Thymus (tissue), 11 donors: ENCODE data around the gene RPS6KB2. TPM values are rescaled to one million over a fixed set of nuclear protein-coding genes. Genes with fewer than 3 reads are reported as not detected.

ENCODE experiments used
- DNase-seq, 9 donors: peaks; one replicate each; pipeline ENCODE4 v3.0.0-alpha.2; 2013; ENCODE audit warnings: low spot score in 9 of 9, low read depth in 6 of 9, missing footprints in 1 of 9
- H3K27ac ChIP-seq, 2 donors: one replicate each; pipeline ENCODE4 v1.5.1; 2013; ENCODE audit warnings: control low read depth in 1 of 2, low read depth in 1 of 2, low read length in 1 of 2, mild to moderate bottlenecking in 1 of 2, moderate library complexity in 1 of 2
- H3K27me3 ChIP-seq, 2 donors: one replicate each; pipeline ENCODE4 v1.5.1; 2013; ENCODE audit warnings: low read length in 1 of 2; ENCODE audit not compliant: control insufficient read depth in 2 of 2, insufficient read depth in 1 of 2
- H3K36me3 ChIP-seq, 2 donors: one replicate each; pipeline ENCODE4 v1.5.1; 2013; ENCODE audit warnings: low read length in 1 of 2, mild to moderate bottlenecking in 1 of 2, moderate library complexity in 1 of 2; ENCODE audit not compliant: control insufficient read depth in 2 of 2, insufficient read depth in 2 of 2
- H3K4me1 ChIP-seq, 2 donors: one replicate each; pipeline ENCODE4 v1.5.1; 2013; ENCODE audit warnings: low read length in 2 of 2; ENCODE audit not compliant: control insufficient read depth in 2 of 2, insufficient read depth in 2 of 2
- H3K4me3 ChIP-seq, 2 donors: one replicate each; pipeline ENCODE4 v1.5.1; 2013; ENCODE audit warnings: low read length in 2 of 2, control low read depth in 1 of 2, mild to moderate bottlenecking in 1 of 2
- H3K9me3 ChIP-seq, 2 donors: one replicate each; pipeline ENCODE4 v1.5.1; 2013; ENCODE audit warnings: low read length in 1 of 2, mild to moderate bottlenecking in 1 of 2; ENCODE audit not compliant: control insufficient read depth in 2 of 2, insufficient read depth in 1 of 2
- WGBS: extraction: QIAGEN DNeasy Blood & Tissue Kit; methylation state at CpG from one replicate; pipeline ENCODE4 v1.1.7; 2013; 5-methylcytosine and 5-hydroxymethylcytosine counted together
- polyA plus RNA-seq: library from polyadenylated mRNA; stranded (reverse); fragments of 200-250 nt; gene quantifications from one replicate; pipeline ENCODE4 v1.2.3, GENCODE V29; 2013
- total RNA-seq: library from RNA; stranded (reverse); fragments of 120-200 nt; gene quantifications from one replicate; pipeline ENCODE4 v1.2.4, GENCODE V29; 2013
- donor health status: healthy.

The RPS6KB2 gene
- total and polyA plus RNA-seq, 2 donors: 50.1 to 76.8 TPM

DNA sequence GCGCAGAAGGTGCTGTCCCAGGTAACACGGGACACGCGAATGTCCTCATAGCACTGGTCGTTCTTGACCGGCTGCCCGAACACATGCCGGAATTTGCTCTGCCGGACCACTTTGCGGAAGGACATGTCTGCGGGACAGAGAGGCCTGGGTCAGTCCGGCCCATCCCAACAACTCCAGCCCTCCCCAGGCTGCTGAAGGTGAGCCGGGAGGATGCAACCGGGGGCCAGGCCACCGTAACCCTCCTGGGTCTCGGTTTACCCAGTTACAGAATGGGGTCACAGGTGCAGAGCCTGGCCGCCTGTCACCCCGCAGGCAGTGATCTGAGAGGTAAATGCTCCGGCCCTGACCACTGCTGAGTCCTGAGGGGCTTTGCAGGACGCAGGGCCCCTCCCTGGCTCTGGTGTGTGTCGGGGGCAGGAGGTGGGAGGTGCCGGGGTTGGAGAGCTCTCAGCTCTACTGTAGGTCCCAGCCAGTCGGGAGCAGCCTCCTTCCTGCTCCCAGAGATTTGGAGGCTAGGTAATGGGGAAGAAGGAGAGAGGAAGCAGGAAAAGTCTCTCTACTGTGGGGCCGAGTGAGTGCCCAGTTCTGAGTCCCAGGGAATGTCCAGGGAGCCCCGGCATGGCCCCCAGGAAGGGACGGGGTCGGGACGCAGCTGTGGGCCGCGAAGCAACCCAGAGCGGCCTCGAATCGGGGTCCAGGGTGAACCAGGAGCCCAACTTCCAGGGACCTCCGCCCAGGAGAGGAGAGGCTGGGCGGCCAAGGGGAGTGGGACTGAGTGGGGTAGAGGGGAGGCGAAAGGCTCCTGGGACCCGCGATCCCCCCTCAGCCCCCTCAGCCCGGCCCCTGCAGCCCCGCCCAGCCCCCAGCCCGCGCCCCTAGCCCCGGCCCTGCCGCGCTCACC lies 14.5 kb downstream of the RPS6KB2 start:
- DNase-seq: peak in 1 of 9 donors; percentile 37
- Histone ChIP-seq H3K4me1 (peaks cover 58 to 76% of the 10 kb centered on the region in 2 donors), H3K27ac (peak overlapping the region; percentile 79 to 94), H3K4me3 (peak overlapping the region; percentile 33 to 52), H3K36me3 (peaks cover 8 to 17% of the 10 kb centered on the region in 2 donors), H3K27me3 (no peaks in the 10 kb centered on the region), H3K9me3 (peaks cover 0 to 11% of the 10 kb centered on the region in 2 donors)
- WGBS: 68% methylated on average over 45 of the region's 45 CpGs

DNA sequence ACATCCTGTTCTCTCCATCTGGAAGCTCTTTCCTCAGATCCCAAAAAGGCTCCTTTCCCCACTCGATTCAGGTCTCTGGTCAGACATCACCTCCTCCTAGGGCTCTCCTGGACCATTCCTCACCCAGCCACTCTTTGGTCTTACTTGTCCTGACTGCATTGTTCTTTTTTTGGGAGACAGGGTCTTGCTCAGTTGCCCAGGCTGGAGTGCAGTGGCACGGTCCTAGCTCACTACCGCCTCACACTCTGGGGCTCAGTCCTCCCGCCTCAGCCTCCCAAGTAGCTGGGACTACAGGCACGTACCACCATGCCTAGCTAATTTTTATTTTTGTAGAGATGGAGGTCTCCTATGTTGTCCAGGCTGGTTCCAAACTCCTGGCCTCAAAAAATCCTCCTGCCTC lies 17.2 kb downstream of the RPS6KB2 start:
- H3K27ac ChIP-seq: no peak overlapping the region
- peaks cover 4 to 8% of the 10 kb centered on the region in 2 donors for H3K36me3 ChIP-seq
- peaks cover 0 to 8% of the 10 kb centered on the region in 2 donors for H3K9me3 ChIP-seq
- no peak for DNase-seq
- no peak overlapping the region for H3K4me3 ChIP-seq
- H3K27me3 ChIP-seq: no peaks in the 10 kb centered on the region
- WGBS: 88% methylated on average over 5 of the region's 5 CpGs
- peaks cover 36 to 65% of the 10 kb centered on the region in 2 donors for H3K4me1 ChIP-seq

DNA sequence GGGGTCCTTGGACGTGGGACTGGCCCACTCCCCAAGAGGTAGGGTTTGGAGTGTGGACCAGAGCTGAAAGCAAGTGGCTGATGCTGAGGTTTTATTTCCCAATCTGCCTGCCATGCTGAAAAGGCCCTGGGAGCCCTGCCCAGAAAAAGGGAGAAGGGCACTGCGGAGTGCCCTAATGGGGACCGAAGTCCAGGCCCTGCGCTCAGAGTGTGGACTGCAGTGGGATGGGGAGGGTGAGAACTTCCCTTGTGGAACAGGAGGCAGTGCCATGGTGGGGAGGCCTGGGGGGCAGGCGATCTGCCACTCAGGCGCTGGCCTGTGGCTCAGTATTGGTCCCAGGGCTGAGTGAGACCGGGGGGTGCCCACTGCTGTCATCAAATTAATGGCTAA lies 19.9 kb downstream of the RPS6KB2 start:
- no peak for DNase-seq
- H3K4me3 ChIP-seq: no peak overlapping the region
- H3K27me3 ChIP-seq: no peaks in the 10 kb centered on the region
- no peak overlapping the region for H3K27ac ChIP-seq
- 99% methylated on average over 7 of the region's 7 CpGs for WGBS
- H3K36me3 ChIP-seq: no peaks in the 10 kb centered on the region
- peaks cover 0 to 4% of the 10 kb centered on the region in 2 donors for H3K9me3 ChIP-seq
- peaks cover 20 to 52% of the 10 kb centered on the region in 2 donors for H3K4me1 ChIP-seq

DNA sequence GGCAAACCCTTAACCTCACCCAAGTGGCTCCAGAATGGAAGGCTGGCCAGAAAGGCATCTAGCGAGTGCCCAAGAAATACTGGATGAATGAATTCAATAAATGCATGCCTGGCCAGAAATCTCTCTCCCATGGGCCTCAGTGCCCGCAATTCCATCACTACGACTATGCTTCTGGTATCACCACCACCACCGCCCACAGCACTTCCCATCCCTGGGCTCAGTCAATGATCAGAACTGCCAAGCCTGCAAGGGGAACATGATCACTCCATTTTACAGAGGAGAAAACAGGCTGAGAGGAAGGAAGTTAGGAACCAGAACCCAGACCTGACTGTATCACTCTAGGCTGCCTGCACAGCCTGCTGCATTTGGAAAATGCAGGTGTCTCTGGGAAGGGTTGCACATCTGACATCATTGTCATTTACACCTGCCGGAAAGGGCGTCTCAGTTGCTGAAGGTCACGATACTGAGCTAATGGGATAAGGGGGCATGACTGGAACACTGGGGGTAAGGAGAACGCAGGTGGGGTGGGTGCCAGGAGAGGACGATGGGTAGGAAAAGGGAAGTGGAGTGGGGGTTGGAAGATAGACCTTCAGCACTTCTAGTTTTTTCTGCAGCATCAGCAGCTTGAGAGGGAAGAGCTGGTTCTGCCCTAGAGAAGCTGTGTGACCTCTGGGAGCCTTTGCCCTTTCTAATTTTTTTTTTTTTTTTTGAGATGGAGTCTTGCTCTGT lies 21.0 kb downstream of the RPS6KB2 start:
- no peak for DNase-seq
- Histone ChIP-seq H3K9me3 (peaks cover 0 to 4% of the 10 kb centered on the region in 2 donors), H3K4me1 (peaks cover 20 to 48% of the 10 kb centered on the region in 2 donors), H3K27me3 (no peaks in the 10 kb centered on the region), H3K4me3 (no peak overlapping the region), H3K36me3 (no peaks in the 10 kb centered on the region), H3K27ac (peak overlapping the region in 1 of 2 donors; percentile 1)
- WGBS: 64% methylated on average over 9 of the region's 9 CpGs

DNA sequence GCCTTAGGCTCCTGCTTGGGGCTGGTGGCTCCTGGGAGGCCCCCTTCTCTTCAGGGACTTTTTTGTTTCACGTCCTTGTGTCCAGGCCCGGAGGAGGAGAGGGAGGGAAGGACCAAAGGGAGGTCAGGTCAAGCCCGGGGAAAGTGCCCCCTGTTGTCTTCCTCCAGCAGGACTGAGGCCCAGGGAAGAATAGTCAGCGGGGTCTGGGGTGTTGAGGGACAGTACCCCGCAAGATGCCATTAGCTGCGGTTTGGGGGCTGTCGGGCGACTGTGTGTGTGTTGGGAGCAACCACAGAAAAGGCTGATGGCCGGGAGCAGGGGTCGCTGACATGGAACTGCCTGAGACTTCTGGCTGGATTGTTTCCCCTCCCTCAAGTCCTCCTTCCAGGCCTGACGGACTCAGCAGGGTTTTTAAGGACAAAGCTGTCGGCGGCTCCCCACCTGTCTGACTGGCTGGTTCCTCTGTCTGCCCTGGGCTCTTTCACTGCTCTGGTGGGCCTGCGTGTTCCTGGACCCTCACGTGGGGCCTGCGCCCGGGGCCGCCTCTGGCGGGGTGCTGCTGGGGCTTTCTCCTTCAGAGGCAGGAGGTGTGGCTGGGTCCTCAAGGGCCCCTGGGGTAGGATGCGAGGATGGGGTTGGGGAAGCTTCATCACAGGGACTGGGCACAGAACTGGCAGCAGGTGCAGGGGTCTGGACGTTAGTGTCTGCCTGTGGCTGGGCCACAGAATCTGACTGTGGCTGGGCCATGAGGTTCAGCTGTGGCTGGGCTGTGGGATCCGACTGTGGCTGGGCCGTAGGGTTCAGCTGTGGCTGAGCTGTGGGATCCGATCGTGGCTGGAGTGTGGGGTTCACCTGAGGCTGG lies 22.7 kb downstream of the RPS6KB2 start:
- no peak overlapping the region for H3K4me3 ChIP-seq
- peaks cover 2 to 30% of the 10 kb centered on the region in 2 donors for H3K4me1 ChIP-seq
- H3K27me3 ChIP-seq: no peaks in the 10 kb centered on the region
- no peaks in the 10 kb centered on the region for H3K36me3 ChIP-seq
- no peak for DNase-seq
- WGBS: 88% methylated on average over 25 of the region's 25 CpGs
- H3K27ac ChIP-seq: no peak overlapping the region
- H3K9me3 ChIP-seq: peaks cover 0 to 4% of the 10 kb centered on the region in 2 donors

DNA sequence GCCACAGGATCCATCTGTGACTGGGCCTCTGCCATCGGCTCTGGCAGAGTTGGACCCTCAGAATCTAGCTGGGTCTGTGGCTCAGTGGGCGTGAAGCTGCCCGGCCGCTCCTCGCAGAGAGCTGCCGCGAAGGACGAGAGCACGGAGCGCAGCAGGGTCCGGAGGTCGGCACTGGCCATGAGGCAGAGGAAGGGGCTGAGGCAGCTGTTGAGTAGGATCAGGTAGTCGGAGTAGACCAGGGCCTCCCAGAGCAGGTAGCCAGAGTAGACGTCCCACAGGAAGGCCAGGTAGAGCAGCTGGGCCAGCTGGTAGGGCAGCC lies 23.3 kb downstream of the RPS6KB2 start:
- Histone ChIP-seq H3K27me3 (no peaks in the 10 kb centered on the region), H3K4me1 (peaks cover 0 to 27% of the 10 kb centered on the region in 2 donors), H3K9me3 (peaks cover 0 to 4% of the 10 kb centered on the region in 2 donors), H3K36me3 (no peaks in the 10 kb centered on the region), H3K27ac (no peak overlapping the region), H3K4me3 (no peak overlapping the region)
- 97% methylated on average over 14 of the region's 14 CpGs for WGBS
- DNase-seq: no peak

DNA sequence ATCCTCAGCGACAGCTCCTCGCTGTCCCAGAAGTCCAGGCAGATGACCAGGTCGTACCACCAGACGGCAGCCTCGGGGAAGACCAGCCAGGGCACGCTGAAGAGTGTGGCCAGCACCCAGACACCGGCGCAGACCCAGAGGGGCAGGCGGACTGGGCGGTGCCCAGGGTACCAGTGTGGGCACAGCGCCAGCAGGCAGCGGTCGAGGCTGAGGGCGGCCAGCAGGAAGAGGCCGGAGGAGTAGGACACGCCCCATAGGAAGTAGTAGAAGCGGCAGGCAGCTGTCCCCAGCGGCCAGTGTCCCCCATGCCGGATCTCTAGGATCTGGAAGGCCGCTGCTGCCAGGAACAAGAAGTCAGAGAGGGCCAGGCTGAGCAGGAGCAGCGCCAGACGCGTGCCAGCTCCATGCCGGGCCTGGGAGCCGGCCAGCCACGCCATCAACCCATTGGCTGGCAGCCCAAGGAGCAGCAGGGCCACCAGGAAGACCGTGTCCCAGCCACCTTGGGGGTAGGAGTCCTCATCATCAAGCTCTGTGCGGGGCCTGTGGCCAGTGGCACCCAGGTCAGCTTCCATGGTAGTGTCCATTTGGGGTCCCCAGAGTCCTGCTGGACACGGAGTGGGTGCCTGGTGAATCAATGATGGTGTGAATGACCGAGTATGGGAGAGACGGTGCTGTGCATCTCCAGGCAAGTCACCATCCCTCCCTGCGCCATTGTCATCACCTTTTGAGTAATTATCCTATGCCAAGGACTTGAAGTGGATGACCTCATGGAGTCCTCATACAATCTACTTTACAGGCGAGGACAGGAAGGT lies 24.1 kb downstream of the RPS6KB2 start, which contains the start of gene GPR152:
TSS of gene GPR152 (minus strand) at position 589 of the 812 bp plus-strand sequence. CDS start at position 584, 5 bp downstream.
- Histone ChIP-seq H3K27me3 (no peaks in the 10 kb centered on the region), H3K36me3 (no peaks in the 10 kb centered on the region), H3K4me1 (peaks cover 0 to 27% of the 10 kb centered on the region in 2 donors), H3K4me3 (no peak within 1 kb of the TSS), H3K27ac (no peak within 1 kb of the TSS), H3K9me3 (peaks cover 0 to 4% of the 10 kb centered on the region in 2 donors)
- no peak for DNase-seq
- 96% methylated on average over 33 of the region's 33 CpGs for WGBS
